Measurements from ENCODE around the gene NEK2.

DNA sequence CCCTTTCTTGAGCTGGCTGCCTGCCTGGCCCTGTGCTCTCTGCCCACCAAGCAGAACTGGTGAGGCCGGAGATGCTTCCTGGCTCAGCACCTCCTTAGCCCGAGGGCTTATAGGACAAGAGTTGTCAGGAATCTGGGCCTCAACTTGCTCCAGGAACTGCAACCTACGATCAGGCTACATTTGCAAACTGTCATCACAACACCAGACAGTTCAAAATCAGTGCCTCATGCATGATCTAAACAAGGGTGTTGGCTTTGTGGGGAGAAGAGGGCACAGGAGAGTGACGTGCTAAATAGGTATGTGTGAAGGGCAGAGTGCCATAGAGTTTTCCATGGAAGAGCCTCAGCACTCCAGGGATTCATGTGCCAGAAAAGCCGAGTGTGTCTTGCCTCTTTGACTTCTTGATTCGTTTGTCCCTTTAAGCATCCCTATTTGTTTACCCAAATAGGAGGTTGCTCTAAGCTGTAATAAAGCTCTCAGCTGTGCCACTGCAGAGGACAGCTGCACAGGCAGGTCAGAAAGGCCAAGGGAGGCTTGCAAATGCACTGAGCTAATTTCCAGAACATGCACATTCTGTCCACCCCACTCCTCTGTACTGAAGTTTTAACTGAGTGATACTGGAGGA, 30.2 kb upstream of the NEK2 start:
- TF ChIP-seq, protein P1, sequence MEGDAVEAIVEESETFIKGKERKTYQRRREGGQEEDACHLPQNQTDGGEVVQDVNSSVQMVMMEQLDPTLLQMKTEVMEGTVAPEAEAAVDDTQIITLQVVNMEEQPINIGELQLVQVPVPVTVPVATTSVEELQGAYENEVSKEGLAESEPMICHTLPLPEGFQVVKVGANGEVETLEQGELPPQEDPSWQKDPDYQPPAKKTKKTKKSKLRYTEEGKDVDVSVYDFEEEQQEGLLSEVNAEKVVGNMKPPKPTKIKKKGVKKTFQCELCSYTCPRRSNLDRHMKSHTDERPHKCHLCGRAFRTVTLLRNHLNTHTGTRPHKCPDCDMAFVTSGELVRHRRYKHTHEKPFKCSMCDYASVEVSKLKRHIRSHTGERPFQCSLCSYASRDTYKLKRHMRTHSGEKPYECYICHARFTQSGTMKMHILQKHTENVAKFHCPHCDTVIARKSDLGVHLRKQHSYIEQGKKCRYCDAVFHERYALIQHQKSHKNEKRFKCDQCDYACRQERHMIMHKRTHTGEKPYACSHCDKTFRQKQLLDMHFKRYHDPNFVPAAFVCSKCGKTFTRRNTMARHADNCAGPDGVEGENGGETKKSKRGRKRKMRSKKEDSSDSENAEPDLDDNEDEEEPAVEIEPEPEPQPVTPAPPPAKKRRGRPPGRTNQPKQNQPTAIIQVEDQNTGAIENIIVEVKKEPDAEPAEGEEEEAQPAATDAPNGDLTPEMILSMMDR (IDR thresholded peaks at IDR 0.05), result no peak
- no peak for TF ChIP-seq POLR2A (IDR thresholded peaks at IDR 0.05)

Measured in uterus (tissue), 2 donors.